A549 (cell line): Measurements from ENCODE around the gene NPAS2. TPM values are rescaled to one million over a fixed set of nuclear protein-coding genes. Genes with fewer than 3 reads are reported as not detected.

Source experiments
- ATAC-seq, 2 experiments: fragments of 200-7000 bp in 1 of 2; fragments of >200 bp in 1 of 2; cut with Nextera tagmentation in 1 of 2; cut with Tn5 transposase in 1 of 2; 3 replicates each; pipeline versions ENCODE4 v1.8.0 to v1.9.1; 2018 to 2020; ENCODE audit warnings: mild to moderate bottlenecking in 1 of 2, moderate library complexity in 1 of 2
- CTCF ChIA-PET: fragments of 300-600 bp; sonication (Branson Sonifier 250); formaldehyde crosslinking; extraction: SDS; loops from one replicate; lab custom pipeline; 2021; ENCODE audit warnings: antibody characterized with exemption, inconsistent platforms; lab: Yijun Ruan, JAX
- POLR2A ChIA-PET: fragments of 350-600 bp; formaldehyde crosslinking; extraction: SDS; loops from one replicate; lab custom pipeline; 2021; ENCODE audit warnings: antibody characterized with exemption, inconsistent platforms; lab: Yijun Ruan, JAX
- DNase-seq, 2 experiments: peaks; one replicate each; pipeline versions ENCODE4 v3.0.0 to v3.0.0-alpha.2; 2011 to 2016; ENCODE audit warnings: low read depth in 1 of 2, low spot score in 1 of 2
- FAIRE-seq: peaks from 2 replicates; lab custom pipeline; 2011; peaks lifted over from hg19 to GRCh38; lab: Jason Lieb, UNC
- H3K27ac ChIP-seq, 2 experiments: fragments of >200 bp; sonication (Bioruptor Twin); formaldehyde crosslinking; 3 replicates each; pipeline ENCODE4 v1.5.1; 2016 to 2017
- H3K4me1 ChIP-seq: fragments of >200 bp; sonication (Bioruptor Twin); formaldehyde crosslinking; 3 replicates; pipeline ENCODE4 v1.6.1; 2016
- H3K4me2 ChIP-seq: fragments of >200 bp; sonication (Bioruptor Twin); formaldehyde crosslinking; 3 replicates; pipeline ENCODE4 v1.6.1; 2016
- H3K4me3 ChIP-seq: fragments of >200 bp; sonication (Bioruptor Twin); formaldehyde crosslinking; 3 replicates; pipeline ENCODE4 v1.5.1; 2016
- H3K9me3 ChIP-seq: fragments of >200 bp; sonication (Bioruptor Twin); formaldehyde crosslinking; 3 replicates; pipeline ENCODE4 v1.6.1; 2016
- BCL3 ChIP-seq: fragments of >200 bp; sonication (Bioruptor Twin); formaldehyde crosslinking; IDR thresholded peaks from 3 replicates; pipeline ENCODE4 v1.6.1; 2016
- CBX2 ChIP-seq: fragments of 200-600 bp; sonication (generic); IDR thresholded peaks from 2 replicates; pipeline ENCODE4 v1.6.1; 2016; ENCODE audit warnings: low read depth, mild to moderate bottlenecking, borderline replicate concordance
- CTCF ChIP-seq: fragments of >200 bp; sonication (Bioruptor Twin); formaldehyde crosslinking; IDR thresholded peaks from 3 replicates; pipeline ENCODE4 v1.5.1; 2016
- FOXS1 ChIP-seq: fragments of 250-450 bp; sonication (Bioruptor Pico); IDR thresholded peaks from 2 replicates; pipeline ENCODE4 v1.5.0; 2020; ENCODE audit warnings: mild to moderate bottlenecking, moderate library complexity
- HEYL ChIP-seq: fragments of 250-450 bp; sonication (Bioruptor Pico); IDR thresholded peaks from 2 replicates; pipeline ENCODE4 v1.8.0; 2021; ENCODE audit warnings: mild to moderate bottlenecking, moderate library complexity
- HMGXB4 ChIP-seq: fragments of 250-450 bp; sonication (Bioruptor Pico); IDR thresholded peaks from 2 replicates; pipeline ENCODE4 v1.5.0; 2021; ENCODE audit warnings: mild to moderate bottlenecking, moderate library complexity, borderline replicate concordance
- MAFK ChIP-seq: fragments of 450-650 bp; IDR thresholded peaks from 2 replicates; pipeline ENCODE4 v1.6.1; 2014; ENCODE audit not compliant: partially characterized antibody
- MAZ ChIP-seq: fragments of 150-350 bp; IDR thresholded peaks from 2 replicates; pipeline ENCODE4 v1.6.1; 2014; ENCODE audit warnings: antibody characterized with exemption, low read depth, low read length, borderline replicate concordance
- NFE2L2 ChIP-seq: fragments of 150-350 bp; conservative IDR thresholded peaks from 2 replicates; pipeline ENCODE4 v1.6.1; 2014; ENCODE audit warnings: low read length
- RNF2 ChIP-seq: fragments of 200-600 bp; sonication (generic); IDR thresholded peaks from 2 replicates; pipeline ENCODE4 v1.6.1; 2016; ENCODE audit warnings: low read depth, mild to moderate bottlenecking, antibody characterized with exemption, moderate library complexity, borderline replicate concordance
- SMC3 ChIP-seq: fragments of >200 bp; sonication (Bioruptor Twin); formaldehyde crosslinking; IDR thresholded peaks from 3 replicates; pipeline ENCODE4 v1.6.1; 2018; ENCODE audit warnings: inconsistent platforms
- TFCP2L1 ChIP-seq: fragments of 250-450 bp; sonication (Bioruptor Pico); IDR thresholded peaks from 2 replicates; pipeline ENCODE4 v1.5.0; 2021; ENCODE audit warnings: mild to moderate bottlenecking
- ZC3H11A ChIP-seq: fragments of 450-650 bp; IDR thresholded peaks from 2 replicates; pipeline ENCODE4 v1.6.1; 2014; ENCODE audit warnings: antibody characterized with exemption, mild to moderate bottlenecking
- ZFP36 ChIP-seq: fragments of 450-650 bp; IDR thresholded peaks from 2 replicates; pipeline ENCODE4 v1.6.1; 2014; ENCODE audit warnings: borderline replicate concordance; ENCODE audit not compliant: partially characterized antibody
- WGBS: methylation state at CpG from one replicate; pipeline ENCODE4 v1.1.6; 2017; ENCODE audit errors: missing lambda C conversion rate; 5-methylcytosine and 5-hydroxymethylcytosine counted together
- polyA plus RNA-seq, 4 experiments: library from polyadenylated mRNA; depleted of rRNA in 3 of 4; stranded (reverse); fragments of >200 nt; fragmentation: RNase III in 1 of 4; extraction: RNeasy Plus Mini Kit Qiagen cat#74134 plus additional on column Dnase treatment in 1 of 4; gene quantifications; 2 replicates in 3 of 4; 3 replicates in 1 of 4; pipeline ENCODE4 v1.2.3, GENCODE V29; 2011 to 2017

Gene NPAS2
- polyA plus RNA-seq, 2 of the 4 experiments (the other 2 are of a cell fraction), result 31.4 to 56.1 TPM

- Histone ChIP-seq H3K9me3 (no peaks in the 10 kb centered on the region), H3K4me2 (no peak overlapping the region), H3K4me1 (peaks cover 29% of the 10 kb centered on the region), H3K4me3 (no peak overlapping the region), H3K27ac (no peak overlapping the region)
- TF ChIP-seq MAZ (no peak), SMC3 (no peak)
- ChIA-PET CTCF (interaction anchor here (1.1 kb wide), 1 partner anchor 30 kb away, joined by 3 read pairs; no protein-coding TSS in a partner anchor), POLR2A (no interaction called here)
- DNase-seq (no peak), FAIRE-seq (no peak), ATAC-seq (no peak)
- WGBS, result 75% methylated on average over 3 of the region's 3 CpGs
Observed at GRCh38 chr2:100789361-100789760, 30.6 kb upstream of the NPAS2 start.

GRCh38 chr2:100791294-100791935 lies 28.5 kb upstream of the NPAS2 start:
- WGBS, result 88% methylated on average over 10 of the region's 10 CpGs
- no peak for FAIRE-seq
- no peak for DNase-seq
- POLR2A ChIA-PET, result no interaction called here
- H3K27ac ChIP-seq, result no peak overlapping the region; a peak in 1 of 6 replicates
- no peaks in the 10 kb centered on the region for H3K9me3 ChIP-seq
- CTCF ChIA-PET, result interaction anchor here (0.5 to 1.2 kb wide), 3 partner anchors 27 to 62 kb away, joined by 3 to 6 read pairs (median 4); no protein-coding TSS in a partner anchor
- H3K4me2 ChIP-seq, result no peak overlapping the region
- TF ChIP-seq HMGXB4 (CRISPR knock-in tag) (no peak), NFE2L2 (no peak), FOXS1 (CRISPR knock-in tag) (no peak), RNF2 (no peak), CTCF (no peak), CBX2 (no peak), TFCP2L1 (CRISPR knock-in tag) (no peak), ZC3H11A (no peak), HEYL (CRISPR knock-in tag) (no peak), MAFK (no peak)
- TF ChIP-seq, all 56 proteins: peak for 0
- Histone ChIP-seq H3K4me3 (no peak overlapping the region), H3K4me1 (peaks cover 9% of the 10 kb centered on the region)
- ATAC-seq, result no peak

- peaks cover 4% of the 10 kb centered on the region for H3K4me1 ChIP-seq
- CTCF ChIA-PET, result interaction anchor here (1.1 kb wide), 1 partner anchor 27 kb away, joined by 3 read pairs; no protein-coding TSS in a partner anchor
- TF ChIP-seq ZFP36, result peak; percentile 9
- TF ChIP-seq CTCF, result no peak
- no peak for TF ChIP-seq BCL3
- TF ChIP-seq, all 56 proteins: peak for 1
- H3K27ac ChIP-seq, result no peak overlapping the region; a peak in 1 of 6 replicates
- no peak overlapping the region for H3K4me3 ChIP-seq
- ATAC-seq (no peak), DNase-seq (no peak), FAIRE-seq (no peak)
- 79% methylated on average over 7 of the region's 7 CpGs for whole genome bisulfite sequencing
- H3K9me3 ChIP-seq, result no peaks in the 10 kb centered on the region
- H3K4me2 ChIP-seq, result no peak overlapping the region
- POLR2A ChIA-PET, result no interaction called here
Observed at GRCh38 chr2:100791936-100792308, 28.0 kb upstream of the NPAS2 start.
